Body of pancreas (tissue), 4 donors: ENCODE measurements around the gene PDHB.

ENCODE experiments used
- CTCF ChIP-seq, 7 experiments: fragments of 450-650 bp in 4 of 7; fragments of 200-600 bp in 3 of 7; sonication (generic) in 3 of 7; IDR thresholded peaks; one replicate each; pipeline ENCODE4 v1.5.1; 2016 to 2019; ENCODE audit warnings: antibody characterized with exemption in 7 of 7
- POLR2A ChIP-seq, 3 donors: fragments of 450-650 bp; IDR thresholded peaks; one replicate each; pipeline ENCODE4 v1.6.1; 2016; ENCODE audit warnings: antibody characterized with exemption in 3 of 3, mild to moderate bottlenecking in 2 of 3

- TF ChIP-seq POLR2A (IDR thresholded peaks at IDR 0.05) (no peak), CTCF (IDR thresholded peaks at IDR 0.05) (no peak)
Measured at GRCh38 chr3:58462829-58463180, 29.2 kb upstream of the PDHB start.
